Endodermal cell (in vitro differentiated cells): Measurements from ENCODE around the gene SH3PXD2B. TPM values are rescaled to one million over a fixed set of nuclear protein-coding genes. Genes with fewer than 3 reads are reported as not detected.

Experiments used
- DNase-seq: peaks from one replicate; pipeline ENCODE4 v3.0.0-alpha.2; 2017
- H3K27ac ChIP-seq: 2 replicates; pipeline ENCODE4 v1.5.1; 2013; ENCODE audit warnings: mild to moderate bottlenecking, low read depth, low read length, moderate library complexity
- H3K27me3 ChIP-seq: 2 replicates; pipeline ENCODE4 v1.6.1; 2013; ENCODE audit warnings: mild to moderate bottlenecking, low read length, moderate library complexity; ENCODE audit not compliant: insufficient read depth, control insufficient read depth, poor library complexity, severe bottlenecking
- H3K36me3 ChIP-seq: 2 replicates; pipeline ENCODE4 v1.7.0; 2013; ENCODE audit warnings: mild to moderate bottlenecking, low read length, moderate library complexity; ENCODE audit not compliant: control insufficient read depth, insufficient read depth
- H3K4me1 ChIP-seq: one replicate; pipeline ENCODE4 v1.7.0; 2013; ENCODE audit warnings: low read length; ENCODE audit not compliant: control insufficient read depth, insufficient read depth
- H3K4me3 ChIP-seq: 2 replicates; pipeline ENCODE4 v1.5.1; 2013; ENCODE audit warnings: mild to moderate bottlenecking, low read length, moderate library complexity
- H3K9ac ChIP-seq: 2 replicates; pipeline ENCODE4 v1.6.1; 2013; ENCODE audit warnings: mild to moderate bottlenecking, low read length, moderate library complexity; ENCODE audit not compliant: poor library complexity, severe bottlenecking; ENCODE audit errors: extremely low read depth
- H3K9me3 ChIP-seq: 2 replicates; pipeline ENCODE4 v1.6.1; 2013; ENCODE audit warnings: mild to moderate bottlenecking, low read length, moderate library complexity; ENCODE audit not compliant: control insufficient read depth
- H3K27ac Mint-ChIP-seq: 2 replicates; pipeline ENCODE4 v1.8.0; 2020; ENCODE audit warnings: mixed read lengths
- H3K27me3 Mint-ChIP-seq: 2 replicates; pipeline ENCODE4 v1.8.0; 2021; ENCODE audit warnings: mild to moderate bottlenecking, mixed read lengths; ENCODE audit not compliant: insufficient read depth
- H3K36me3 Mint-ChIP-seq: 2 replicates; pipeline ENCODE4 v1.8.0; 2020; ENCODE audit warnings: low read depth, mixed read lengths
- H3K4me1 Mint-ChIP-seq: 2 replicates; pipeline ENCODE4 v1.8.0; 2020; ENCODE audit warnings: mixed read lengths
- H3K4me3 Mint-ChIP-seq: 2 replicates; pipeline ENCODE4 v1.8.0; 2020; ENCODE audit warnings: mild to moderate bottlenecking, moderate library complexity, mixed read lengths
- H3K9me3 Mint-ChIP-seq: 2 replicates; pipeline ENCODE4 v1.8.0; 2020; ENCODE audit warnings: mild to moderate bottlenecking, mixed read lengths
- WGBS, 2 experiments: methylation state at CpG; one replicate each; pipeline versions ENCODE4 v1.1.5 to v1.1.7; 2013; ENCODE audit warnings: missing lambda C conversion rate in 2 of 2, mixed read lengths in 1 of 2; ENCODE audit not compliant: insufficient coverage in 1 of 2, insufficient read length in 1 of 2; 5-methylcytosine and 5-hydroxymethylcytosine counted together
- total RNA-seq, 2 donors: library from RNA; stranded (reverse); fragmentation: NEBNext Ultra II Directional in 1 of 2; extraction: Animal tissue kit (Norgen Biotek cat#: 25700) in 1 of 2; gene quantifications; 2 replicates in 1 of 2; 3 replicates in 1 of 2; pipeline ENCODE4 v1.2.1, GENCODE V29; 2021
- TF ChIP-seq, protein P1 (sequence below): fragments of 200-600 bp; sonication (generic); conservative IDR thresholded peaks from 2 replicates; pipeline ENCODE4 v1.5.0; 2021; ENCODE audit warnings: antibody characterized with exemption, mild to moderate bottlenecking

Gene SH3PXD2B
- total RNA-seq, 2 donors from 2014 or later: 62.2 to 74.9 TPM

DNA sequence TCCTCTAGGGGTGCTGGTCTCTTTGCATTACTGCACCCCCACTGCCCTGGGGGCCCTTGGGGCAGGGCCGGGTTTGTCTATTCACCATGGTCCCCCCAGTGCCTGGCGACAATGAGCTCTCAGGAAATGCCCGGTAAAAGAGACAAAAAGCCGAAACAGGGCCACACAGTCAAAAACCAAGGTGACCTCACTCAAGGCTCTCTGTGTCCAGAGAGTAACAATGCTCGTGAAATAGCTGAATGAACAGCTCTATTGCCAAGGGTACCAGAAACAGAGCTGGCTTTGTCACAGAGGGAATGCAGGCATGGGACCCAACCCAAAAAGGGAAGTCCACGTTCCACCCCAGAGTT is 16.0 kb downstream of the SH3PXD2B start:
- H3K36me3 ChIP-seq: peaks cover 23% of the 10 kb centered on the region
- Mint-ChIP-seq H3K27me3 (no peaks in the 10 kb centered on the region), H3K36me3 (peaks cover 3% of the 10 kb centered on the region), H3K4me3 (no peak overlapping the region), H3K4me1 (peaks cover 4% of the 10 kb centered on the region), H3K9me3 (no peaks in the 10 kb centered on the region), H3K27ac (peak overlapping the region; percentile 61)
- H3K9me3 ChIP-seq: no peaks in the 10 kb centered on the region
- DNase-seq: no peak
- 77 to 82% methylated on average over 5 to 6 of the region's 6 CpGs for WGBS, 2 experiments
- H3K27ac ChIP-seq: peak overlapping the region; percentile 66
- peaks cover 6% of the 10 kb centered on the region for H3K4me1 ChIP-seq
- H3K4me3 ChIP-seq: no peak overlapping the region
- no peaks in the 10 kb centered on the region for H3K27me3 ChIP-seq
- TF ChIP-seq, protein P1, sequence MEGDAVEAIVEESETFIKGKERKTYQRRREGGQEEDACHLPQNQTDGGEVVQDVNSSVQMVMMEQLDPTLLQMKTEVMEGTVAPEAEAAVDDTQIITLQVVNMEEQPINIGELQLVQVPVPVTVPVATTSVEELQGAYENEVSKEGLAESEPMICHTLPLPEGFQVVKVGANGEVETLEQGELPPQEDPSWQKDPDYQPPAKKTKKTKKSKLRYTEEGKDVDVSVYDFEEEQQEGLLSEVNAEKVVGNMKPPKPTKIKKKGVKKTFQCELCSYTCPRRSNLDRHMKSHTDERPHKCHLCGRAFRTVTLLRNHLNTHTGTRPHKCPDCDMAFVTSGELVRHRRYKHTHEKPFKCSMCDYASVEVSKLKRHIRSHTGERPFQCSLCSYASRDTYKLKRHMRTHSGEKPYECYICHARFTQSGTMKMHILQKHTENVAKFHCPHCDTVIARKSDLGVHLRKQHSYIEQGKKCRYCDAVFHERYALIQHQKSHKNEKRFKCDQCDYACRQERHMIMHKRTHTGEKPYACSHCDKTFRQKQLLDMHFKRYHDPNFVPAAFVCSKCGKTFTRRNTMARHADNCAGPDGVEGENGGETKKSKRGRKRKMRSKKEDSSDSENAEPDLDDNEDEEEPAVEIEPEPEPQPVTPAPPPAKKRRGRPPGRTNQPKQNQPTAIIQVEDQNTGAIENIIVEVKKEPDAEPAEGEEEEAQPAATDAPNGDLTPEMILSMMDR: no peak
- no peak overlapping the region for H3K9ac ChIP-seq

DNA sequence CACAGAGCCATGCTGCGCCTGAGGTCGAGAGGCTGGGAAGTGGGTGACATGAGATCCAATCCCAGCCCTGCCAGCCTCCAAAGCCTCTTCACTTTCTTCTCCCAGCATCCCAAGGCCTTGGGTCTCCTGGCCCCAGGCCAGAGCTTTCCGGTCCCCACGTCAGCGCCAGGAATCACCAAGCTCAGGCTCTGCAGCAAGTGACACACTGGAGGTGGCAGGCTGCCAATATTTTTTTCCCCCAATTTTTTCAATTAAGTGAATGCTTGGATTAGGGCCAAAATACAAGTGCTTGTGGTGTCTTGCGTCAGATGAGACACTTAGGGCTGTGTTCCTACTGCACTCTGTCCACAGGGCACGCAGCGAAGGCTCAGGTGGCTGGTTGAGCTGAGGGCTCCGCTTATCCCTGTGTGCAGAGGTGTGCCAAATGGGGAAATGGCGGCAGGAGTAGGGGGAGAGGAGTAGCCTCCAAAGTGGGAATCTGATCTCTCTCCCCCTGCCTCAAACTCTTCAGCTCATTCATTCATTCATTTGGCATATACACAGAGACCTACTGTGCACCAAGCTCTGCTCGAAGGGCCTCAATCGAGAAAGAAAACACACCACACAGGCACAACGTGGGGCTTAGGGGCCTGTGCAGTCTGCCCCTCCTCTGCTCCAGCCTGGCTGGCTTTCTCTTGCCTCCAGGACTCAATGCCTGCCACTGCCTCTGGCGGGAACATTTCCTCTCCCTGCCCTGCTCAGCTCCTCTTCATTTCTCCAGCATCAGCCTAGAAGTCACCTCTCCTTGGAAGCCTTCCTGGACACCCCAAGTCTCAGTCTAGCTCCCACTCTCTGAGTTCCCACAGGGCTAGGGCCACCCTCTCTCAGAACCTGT is 16.6 kb downstream of the SH3PXD2B start:
- Histone ChIP-seq H3K4me3 (no peak overlapping the region), H3K9me3 (no peaks in the 10 kb centered on the region), H3K9ac (no peak overlapping the region), H3K36me3 (peaks cover 27% of the 10 kb centered on the region), H3K27me3 (no peaks in the 10 kb centered on the region), H3K27ac (peak overlapping the region; percentile 66), H3K4me1 (peaks cover 9% of the 10 kb centered on the region)
- peak overlapping the region; percentile 61 for H3K27ac Mint-ChIP-seq
- peaks cover 5% of the 10 kb centered on the region for H3K36me3 Mint-ChIP-seq
- H3K4me3 Mint-ChIP-seq: no peak overlapping the region
- H3K4me1 Mint-ChIP-seq: peaks cover 5% of the 10 kb centered on the region
- TF ChIP-seq, protein P1: no peak
- no peak for DNase-seq
- WGBS, 2 experiments: 88 to 93% methylated on average over 8 to 13 of the region's 14 CpGs
- no peaks in the 10 kb centered on the region for H3K27me3 Mint-ChIP-seq
- H3K9me3 Mint-ChIP-seq: no peaks in the 10 kb centered on the region

DNA sequence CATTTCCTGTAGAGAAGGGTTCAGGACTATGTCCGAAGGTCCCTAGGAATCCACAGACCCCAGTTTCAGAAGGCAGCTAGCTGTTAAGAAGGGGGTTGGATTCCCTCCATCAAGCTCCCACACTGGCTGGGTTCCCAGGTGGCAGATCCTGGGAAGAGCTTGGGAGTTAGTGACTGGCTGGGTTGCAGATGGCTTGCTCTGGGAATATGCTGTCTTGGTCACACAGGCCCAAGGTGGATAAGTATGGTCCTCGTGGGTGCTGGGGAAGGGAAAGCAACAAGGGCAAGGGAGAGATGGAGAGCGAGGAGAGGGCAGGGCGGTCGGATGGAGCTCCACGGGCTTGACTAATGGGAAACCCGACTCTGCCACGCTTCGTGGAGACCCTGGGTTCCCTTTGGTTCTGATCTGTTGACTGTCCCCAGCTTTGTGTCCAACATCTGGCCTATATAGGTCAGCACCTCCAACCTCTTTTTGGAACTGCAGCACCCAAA is 17.4 kb downstream of the SH3PXD2B start:
- H3K9me3 ChIP-seq: no peaks in the 10 kb centered on the region
- H3K4me3 Mint-ChIP-seq: no peak overlapping the region
- TF ChIP-seq, protein P1: no peak
- H3K9ac ChIP-seq: no peak overlapping the region
- H3K27ac ChIP-seq: no peak overlapping the region
- WGBS, 2 experiments: 88 to 89% methylated on average over 8 to 9 of the region's 9 CpGs
- no peaks in the 10 kb centered on the region for H3K9me3 Mint-ChIP-seq
- H3K4me3 ChIP-seq: no peak overlapping the region
- peaks cover 27% of the 10 kb centered on the region for H3K36me3 ChIP-seq
- DNase-seq: no peak
- peaks cover 13% of the 10 kb centered on the region for H3K36me3 Mint-ChIP-seq
- no peaks in the 10 kb centered on the region for H3K27me3 Mint-ChIP-seq
- peaks cover 9% of the 10 kb centered on the region for H3K4me1 ChIP-seq
- no peaks in the 10 kb centered on the region for H3K27me3 ChIP-seq
- no peak overlapping the region for H3K27ac Mint-ChIP-seq
- H3K4me1 Mint-ChIP-seq: peaks cover 5% of the 10 kb centered on the region
